DOHH2 (cell line): ENCODE data around the gene XK.

Source experiments
- H3F3A ChIP-seq: fragments of 200-600 bp; sonication (generic), shearing (Covaris generic); 2 replicates; pipeline ENCODE4 v1.6.0; 2016; ENCODE audit warnings: antibody characterized with exemption, mild to moderate bottlenecking; ENCODE audit not compliant: control insufficient read depth, insufficient read depth
- H3K27ac ChIP-seq: fragments of 200-600 bp; sonication (generic); 2 replicates; pipeline ENCODE4 v1.5.1; 2014; ENCODE audit warnings: low read depth, mild to moderate bottlenecking, low read length, moderate library complexity
- H3K27me3 ChIP-seq: fragments of 200-600 bp; sonication (generic); 2 replicates; pipeline ENCODE4 v1.6.1; 2014; ENCODE audit warnings: mild to moderate bottlenecking, low read length, mixed read lengths; ENCODE audit not compliant: control insufficient read depth
- H3K36me3 ChIP-seq: fragments of 200-600 bp; sonication (generic); 2 replicates; pipeline ENCODE4 v1.6.1; 2014; ENCODE audit warnings: mild to moderate bottlenecking, low read length, moderate library complexity, mixed read lengths; ENCODE audit not compliant: control insufficient read depth
- H3K4me1 ChIP-seq: fragments of 200-600 bp; sonication (generic); 2 replicates; pipeline ENCODE4 v1.6.1; 2014; ENCODE audit warnings: mild to moderate bottlenecking, low read length, mixed read lengths; ENCODE audit not compliant: control insufficient read depth
- H3K4me2 ChIP-seq: fragments of 200-600 bp; sonication (generic); 2 replicates; pipeline ENCODE4 v1.6.0; 2014; ENCODE audit warnings: mild to moderate bottlenecking, low read length, moderate library complexity
- H3K4me3 ChIP-seq: fragments of 200-600 bp; sonication (generic); 2 replicates; pipeline ENCODE4 v1.5.1; 2014; ENCODE audit warnings: mild to moderate bottlenecking, low read length, mixed read lengths
- H3K79me2 ChIP-seq: fragments of 200-600 bp; sonication (generic); 2 replicates; pipeline ENCODE4 v1.6.1; 2014; ENCODE audit warnings: mild to moderate bottlenecking, low read length, mixed read lengths; ENCODE audit not compliant: control insufficient read depth
- H3K9me2 ChIP-seq: fragments of 200-600 bp; sonication (generic); replicated peaks from 2 replicates; pipeline ENCODE4 v1.6.1; 2014; ENCODE audit warnings: mild to moderate bottlenecking, low read length, mixed read lengths; ENCODE audit not compliant: control insufficient read depth
- H3K9me3 ChIP-seq: fragments of 200-600 bp; sonication (generic); 2 replicates; pipeline ENCODE4 v1.6.1; 2014; ENCODE audit warnings: antibody characterized with exemption, low read length, mixed read lengths; ENCODE audit not compliant: control insufficient read depth, insufficient read depth
- H4K20me1 ChIP-seq: fragments of 200-600 bp; sonication (generic); 2 replicates; pipeline ENCODE4 v1.6.0; 2014; ENCODE audit warnings: low read depth, mild to moderate bottlenecking, antibody characterized with exemption, low read length, moderate library complexity; ENCODE audit not compliant: control insufficient read depth, insufficient read depth
- EZH2phosphoT487 ChIP-seq: fragments of 200-600 bp; sonication (generic); IDR thresholded peaks from 2 replicates; pipeline ENCODE4 v1.6.1; 2017; ENCODE audit warnings: borderline replicate concordance, mild to moderate bottlenecking, antibody characterized with exemption, low read length, moderate library complexity, mixed read lengths
- TF ChIP-seq, protein P1 (sequence below): fragments of 200-600 bp; sonication (generic); IDR thresholded peaks from one replicate; pipeline ENCODE4 v1.5.1; 2014; ENCODE audit warnings: antibody characterized with exemption, mild to moderate bottlenecking, low read depth, low read length; ENCODE audit not compliant: poor library complexity, severe bottlenecking

The XK gene

DNA sequence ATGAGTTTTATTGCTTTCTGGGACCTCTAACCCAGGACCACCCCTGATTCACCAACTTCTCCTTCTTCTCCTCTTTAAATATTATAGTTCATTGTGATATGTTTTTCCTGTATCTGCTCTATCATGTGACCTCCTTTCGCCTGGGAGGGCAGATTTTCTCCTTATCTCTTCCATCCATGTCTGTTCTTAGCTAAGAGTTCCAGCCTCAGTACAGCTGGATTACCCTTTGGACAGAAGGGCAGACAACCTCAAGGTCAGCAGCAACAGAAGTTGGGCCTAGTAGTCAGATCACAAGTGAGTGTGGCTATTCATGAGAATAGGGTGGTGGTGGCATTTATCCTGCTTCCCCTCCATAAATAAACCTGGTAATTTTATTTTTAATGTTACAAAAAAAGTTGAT lies 5.7 kb upstream of the XK start:
- no peak for TF ChIP-seq EZH2phosphoT487
- TF ChIP-seq, protein P1, sequence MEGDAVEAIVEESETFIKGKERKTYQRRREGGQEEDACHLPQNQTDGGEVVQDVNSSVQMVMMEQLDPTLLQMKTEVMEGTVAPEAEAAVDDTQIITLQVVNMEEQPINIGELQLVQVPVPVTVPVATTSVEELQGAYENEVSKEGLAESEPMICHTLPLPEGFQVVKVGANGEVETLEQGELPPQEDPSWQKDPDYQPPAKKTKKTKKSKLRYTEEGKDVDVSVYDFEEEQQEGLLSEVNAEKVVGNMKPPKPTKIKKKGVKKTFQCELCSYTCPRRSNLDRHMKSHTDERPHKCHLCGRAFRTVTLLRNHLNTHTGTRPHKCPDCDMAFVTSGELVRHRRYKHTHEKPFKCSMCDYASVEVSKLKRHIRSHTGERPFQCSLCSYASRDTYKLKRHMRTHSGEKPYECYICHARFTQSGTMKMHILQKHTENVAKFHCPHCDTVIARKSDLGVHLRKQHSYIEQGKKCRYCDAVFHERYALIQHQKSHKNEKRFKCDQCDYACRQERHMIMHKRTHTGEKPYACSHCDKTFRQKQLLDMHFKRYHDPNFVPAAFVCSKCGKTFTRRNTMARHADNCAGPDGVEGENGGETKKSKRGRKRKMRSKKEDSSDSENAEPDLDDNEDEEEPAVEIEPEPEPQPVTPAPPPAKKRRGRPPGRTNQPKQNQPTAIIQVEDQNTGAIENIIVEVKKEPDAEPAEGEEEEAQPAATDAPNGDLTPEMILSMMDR: no peak
- Histone ChIP-seq H3K4me3 (no peak overlapping the region), H3K36me3 (no peaks in the 10 kb centered on the region), H3K9me2 (no peaks in the 10 kb centered on the region), H3K27ac (no peak overlapping the region), H3K4me2 (no peak overlapping the region), H3K79me2 (no peaks in the 10 kb centered on the region), H3F3A (no peaks in the 10 kb centered on the region), H3K27me3 (no peaks in the 10 kb centered on the region), H4K20me1 (no peaks in the 10 kb centered on the region), H3K4me1 (no peaks in the 10 kb centered on the region), H3K9me3 (no peaks in the 10 kb centered on the region)

DNA sequence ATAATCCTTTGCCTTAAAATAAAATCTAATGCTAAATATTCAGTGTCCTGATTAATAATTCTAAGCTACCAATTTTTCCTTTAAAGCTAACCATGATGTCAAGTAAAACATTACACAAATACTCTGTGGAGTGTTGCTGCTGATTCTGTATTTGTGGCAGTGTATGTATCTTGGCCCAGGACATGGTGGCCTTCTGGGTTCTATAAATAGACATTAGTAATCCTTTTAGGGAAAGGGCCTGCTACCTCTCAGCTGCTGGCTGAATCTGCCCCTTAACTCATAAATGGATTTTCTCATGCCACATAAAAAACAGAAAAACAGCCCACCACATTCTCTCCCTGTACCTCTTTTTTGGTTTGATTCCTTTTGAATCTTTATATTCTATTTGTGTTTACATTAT lies 1.2 kb upstream of the XK start:
- no peak overlapping the region for H3K4me2 ChIP-seq
- H3K4me3 ChIP-seq: no peak overlapping the region
- H3K27me3 ChIP-seq: peaks cover 8% of the 10 kb centered on the region; the same call in 1 of the 2 replicates
- H4K20me1 ChIP-seq: no peaks in the 10 kb centered on the region
- H3K27ac ChIP-seq: no peak overlapping the region
- H3K9me3 ChIP-seq: no peaks in the 10 kb centered on the region
- H3K4me1 ChIP-seq: no peaks in the 10 kb centered on the region
- no peaks in the 10 kb centered on the region for H3K36me3 ChIP-seq
- no peaks in the 10 kb centered on the region for H3K9me2 ChIP-seq
- H3F3A ChIP-seq: no peaks in the 10 kb centered on the region
- H3K79me2 ChIP-seq: no peaks in the 10 kb centered on the region
- TF ChIP-seq, protein P1: no peak
- TF ChIP-seq EZH2phosphoT487: no peak

DNA sequence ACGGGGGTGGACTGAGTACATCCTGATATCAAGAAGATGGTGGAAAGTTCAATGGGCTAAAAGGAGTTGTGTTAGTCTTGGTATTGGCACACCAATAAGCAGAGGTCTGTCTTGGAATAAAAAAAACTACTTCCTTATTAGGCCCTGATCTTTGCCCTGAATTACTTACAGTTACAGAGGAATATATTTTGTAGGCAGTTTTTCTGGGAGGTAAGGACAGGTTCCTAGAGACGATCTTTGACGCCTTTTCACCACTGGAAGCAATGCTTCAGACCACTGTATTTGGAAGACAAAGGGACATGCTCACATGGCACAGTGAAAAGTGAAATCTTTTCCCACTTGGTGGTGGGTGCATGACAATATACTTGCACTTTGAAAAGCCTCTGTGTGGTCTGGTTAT lies 618 bp upstream of the XK start:
- 0 out of 2 replicates have a peak overlapping the region, but pooled peaks have one; percentile 49 for H3K4me3 ChIP-seq
- no peak overlapping the region for H3K27ac ChIP-seq
- H3K9me3 ChIP-seq: no peaks in the 10 kb centered on the region
- peaks cover 8% of the 10 kb centered on the region; the same call in 1 of the 2 replicates for H3K27me3 ChIP-seq
- H4K20me1 ChIP-seq: no peaks in the 10 kb centered on the region
- TF ChIP-seq, protein P1: no peak
- no peak for TF ChIP-seq EZH2phosphoT487
- H3K4me2 ChIP-seq: peak overlapping the region; percentile 43; the same call in 1 of the 2 replicates
- H3K36me3 ChIP-seq: no peaks in the 10 kb centered on the region
- H3F3A ChIP-seq: no peaks in the 10 kb centered on the region
- no peaks in the 10 kb centered on the region for H3K9me2 ChIP-seq
- H3K79me2 ChIP-seq: no peaks in the 10 kb centered on the region
- no peaks in the 10 kb centered on the region for H3K4me1 ChIP-seq
